Tibial artery (tissue), 4 donors: Measurements from ENCODE around the gene ARHGAP11A.
"Not testable (repeated sequence)": the region's sequence is repeated elsewhere in the genome, so short reads cannot be mapped to it uniquely, and the experiment has no call there.

Experiments
- DNase-seq, 2 donors: peaks; one replicate each; pipeline ENCODE4 v3.0.0-alpha.2; 2019
- H3K27ac ChIP-seq, 2 donors: fragments of 200-600 bp; sonication (generic) in 1 of 2; 1 replicate in 1 of 2; 2 replicates in 1 of 2; pipeline ENCODE4 v1.5.1; 2018 to 2019; ENCODE audit warnings: mild to moderate bottlenecking in 1 of 2
- H3K27me3 ChIP-seq, 2 donors: fragments of 200-600 bp; sonication (generic) in 1 of 2; one replicate each; pipeline versions ENCODE4 v1.5.1 to v1.6.0; 2016 to 2019
- H3K36me3 ChIP-seq, 3 donors: fragments of 200-600 bp; sonication (generic) in 2 of 3; one replicate each; pipeline ENCODE4 v1.5.1; 2016 to 2019; ENCODE audit warnings: mild to moderate bottlenecking in 2 of 3
- H3K4me1 ChIP-seq, 4 donors: fragments of 200-600 bp; sonication (generic) in 2 of 4; 1 replicate in 3 of 4; 2 replicates in 1 of 4; pipeline ENCODE4 v1.5.1; 2016 to 2019
- H3K4me3 ChIP-seq, 2 donors: fragments of 200-600 bp; sonication (generic) in 1 of 2; 1 replicate in 1 of 2; 2 replicates in 1 of 2; pipeline ENCODE4 v1.5.1; 2018 to 2019; ENCODE audit warnings: mild to moderate bottlenecking in 2 of 2
- H3K9me3 ChIP-seq, 3 donors: fragments of 200-600 bp; sonication (generic) in 1 of 3; one replicate each; pipeline ENCODE4 v1.5.1; 2016 to 2019
- CTCF ChIP-seq, 2 experiments: fragments of 200-600 bp in 1 of 2; fragments of 450-650 bp in 1 of 2; IDR thresholded peaks; one replicate each; pipeline ENCODE4 v1.5.1; 2017 to 2019; ENCODE audit warnings: antibody characterized with exemption in 2 of 2, mild to moderate bottlenecking in 1 of 2, moderate library complexity in 1 of 2
- intact Hi-C: fragments of 100-400 bp; cut with DNase I; formaldehyde crosslinking; loops from one replicate; pipeline ENCODE4 v1.15.0; 2023; ENCODE audit warnings: low total_unique reads

Gene ARHGAP11A, protein sequence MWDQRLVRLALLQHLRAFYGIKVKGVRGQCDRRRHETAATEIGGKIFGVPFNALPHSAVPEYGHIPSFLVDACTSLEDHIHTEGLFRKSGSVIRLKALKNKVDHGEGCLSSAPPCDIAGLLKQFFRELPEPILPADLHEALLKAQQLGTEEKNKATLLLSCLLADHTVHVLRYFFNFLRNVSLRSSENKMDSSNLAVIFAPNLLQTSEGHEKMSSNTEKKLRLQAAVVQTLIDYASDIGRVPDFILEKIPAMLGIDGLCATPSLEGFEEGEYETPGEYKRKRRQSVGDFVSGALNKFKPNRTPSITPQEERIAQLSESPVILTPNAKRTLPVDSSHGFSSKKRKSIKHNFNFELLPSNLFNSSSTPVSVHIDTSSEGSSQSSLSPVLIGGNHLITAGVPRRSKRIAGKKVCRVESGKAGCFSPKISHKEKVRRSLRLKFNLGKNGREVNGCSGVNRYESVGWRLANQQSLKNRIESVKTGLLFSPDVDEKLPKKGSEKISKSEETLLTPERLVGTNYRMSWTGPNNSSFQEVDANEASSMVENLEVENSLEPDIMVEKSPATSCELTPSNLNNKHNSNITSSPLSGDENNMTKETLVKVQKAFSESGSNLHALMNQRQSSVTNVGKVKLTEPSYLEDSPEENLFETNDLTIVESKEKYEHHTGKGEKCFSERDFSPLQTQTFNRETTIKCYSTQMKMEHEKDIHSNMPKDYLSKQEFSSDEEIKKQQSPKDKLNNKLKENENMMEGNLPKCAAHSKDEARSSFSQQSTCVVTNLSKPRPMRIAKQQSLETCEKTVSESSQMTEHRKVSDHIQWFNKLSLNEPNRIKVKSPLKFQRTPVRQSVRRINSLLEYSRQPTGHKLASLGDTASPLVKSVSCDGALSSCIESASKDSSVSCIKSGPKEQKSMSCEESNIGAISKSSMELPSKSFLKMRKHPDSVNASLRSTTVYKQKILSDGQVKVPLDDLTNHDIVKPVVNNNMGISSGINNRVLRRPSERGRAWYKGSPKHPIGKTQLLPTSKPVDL

DNA sequence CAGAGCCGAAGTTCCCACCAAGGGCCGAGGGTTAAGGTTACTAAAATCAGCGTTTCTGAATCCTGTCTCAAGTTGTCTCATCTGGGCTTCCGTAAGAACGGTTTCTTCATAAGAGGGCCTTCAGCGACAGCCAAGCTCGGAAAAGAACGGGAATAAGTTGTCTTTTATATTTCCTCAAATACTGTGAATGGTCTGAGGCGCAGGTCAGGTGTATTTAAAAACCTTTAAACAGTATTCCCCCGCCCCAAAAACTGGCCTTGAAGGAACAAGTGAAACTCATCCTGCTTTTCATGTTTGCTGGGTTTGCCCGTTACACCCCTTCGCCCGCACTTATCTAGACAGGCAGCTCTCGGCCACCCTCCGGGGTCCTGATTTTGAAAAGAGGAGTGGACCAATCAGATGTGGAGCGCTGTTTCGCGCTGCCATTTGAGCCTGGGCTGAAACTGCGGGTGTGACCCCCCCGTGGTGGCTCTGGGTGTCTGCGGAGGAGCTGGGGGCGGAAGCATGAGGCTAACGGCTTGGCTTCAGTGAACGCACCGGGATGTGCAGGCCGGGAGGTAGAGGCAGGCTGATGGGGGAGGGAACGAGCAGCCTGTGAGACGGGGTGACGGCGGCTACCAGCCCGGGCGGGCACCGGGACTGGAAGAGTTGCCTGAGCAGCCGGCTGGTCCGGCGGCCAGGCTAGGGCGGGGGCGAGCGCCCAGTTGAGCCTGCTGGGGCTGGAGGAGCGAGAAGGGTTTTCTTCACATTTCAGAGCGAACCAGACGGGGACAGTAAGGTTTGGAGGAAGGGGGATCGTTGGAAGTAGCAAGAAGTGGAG lies at the start of gene ARHGAP11A:
Gene ARHGAP11A (plus strand): TSS at position 454 of the 820 bp plus-strand sequence. CDS start 708 bp downstream, outside the sequence.
- H3K4me1 ChIP-seq, H3K36me3 ChIP-seq, intact Hi-C loops, H3K9me3 ChIP-seq, H3K27me3 ChIP-seq: not testable (repeated sequence)
- H3K27ac ChIP-seq = peak within 1 kb of the TSS; percentile 64 to 72
- DNase-seq = peak; percentile 74 to 84
- H3K4me3 ChIP-seq = peak within 1 kb of the TSS; percentile 52 to 57

- H3K27ac ChIP-seq, H3K9me3 ChIP-seq, DNase-seq, H3K4me1 ChIP-seq, H3K4me3 ChIP-seq, intact Hi-C loops, H3K36me3 ChIP-seq, H3K27me3 ChIP-seq: not testable (repeated sequence)
Measured at GRCh38 chr15:32568988-32569387, 46.3 kb upstream of the ARHGAP11A start.

- H3K4me1 ChIP-seq, H3K4me3 ChIP-seq, DNase-seq, H3K27me3 ChIP-seq, intact Hi-C loops, H3K36me3 ChIP-seq, H3K27ac ChIP-seq, H3K9me3 ChIP-seq: not testable (repeated sequence)
Measured at GRCh38 chr15:32578482-32578881, 36.8 kb upstream of the ARHGAP11A start.

GRCh38 chr15:32585844-32586243 lies 29.5 kb upstream of the ARHGAP11A start:
- intact Hi-C loops, H3K27me3 ChIP-seq, H3K36me3 ChIP-seq, H3K4me3 ChIP-seq, H3K27ac ChIP-seq, H3K4me1 ChIP-seq, DNase-seq, H3K9me3 ChIP-seq: not testable (repeated sequence)

GRCh38 chr15:32593151-32593550 lies 22.2 kb upstream of the ARHGAP11A start, which contains the start of gene GOLGA8N:
GOLGA8N (plus strand) TSS chr15:32593456.
- H3K27me3 ChIP-seq, H3K9me3 ChIP-seq, DNase-seq, H3K36me3 ChIP-seq, H3K4me3 ChIP-seq, H3K27ac ChIP-seq, H3K4me1 ChIP-seq, intact Hi-C loops: not testable (repeated sequence)

DNA sequence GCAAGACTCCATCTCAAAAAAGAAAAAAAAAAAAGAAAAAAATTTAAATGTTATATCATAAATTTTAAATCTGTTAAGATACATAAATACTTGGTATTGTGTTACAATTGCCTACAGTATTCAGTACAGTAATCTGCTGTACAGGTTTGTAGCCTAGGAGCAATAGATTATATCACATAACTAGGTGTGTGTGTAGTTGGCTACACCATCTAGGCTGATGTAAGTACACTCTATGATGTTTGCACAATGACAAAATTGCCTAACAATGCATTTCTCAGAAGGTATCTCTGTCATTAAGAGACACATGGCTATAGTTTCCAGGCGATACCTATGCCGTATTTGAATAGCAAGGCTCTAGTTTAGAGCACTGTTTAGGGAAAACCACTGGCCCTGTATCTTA lies 5.8 kb upstream of the ARHGAP11A start:
- intact Hi-C loops, H3K4me3 ChIP-seq, H3K4me1 ChIP-seq, H3K9me3 ChIP-seq, H3K36me3 ChIP-seq, H3K27me3 ChIP-seq, H3K27ac ChIP-seq, DNase-seq: not testable (repeated sequence)

DNA sequence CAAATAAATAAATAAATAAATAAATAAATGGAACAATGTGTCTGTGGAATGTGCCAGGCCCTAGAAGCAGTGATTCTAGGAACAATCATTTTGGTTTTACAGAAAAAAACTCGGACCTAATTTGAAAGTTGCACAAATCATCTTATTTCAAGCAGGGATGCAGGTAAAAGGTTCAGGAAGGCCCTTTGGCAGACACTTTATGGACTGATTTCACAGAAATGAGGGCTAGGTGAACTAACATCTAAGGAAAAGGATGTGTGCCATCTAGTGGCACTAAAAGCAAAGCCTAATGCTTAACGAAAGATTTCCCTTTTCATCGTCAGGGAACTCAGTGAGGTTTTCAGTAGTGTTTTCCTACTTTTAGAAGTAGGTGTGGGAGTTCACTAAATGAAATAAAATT lies 4.6 kb upstream of the ARHGAP11A start:
- H3K4me1 ChIP-seq, H3K4me3 ChIP-seq, H3K9me3 ChIP-seq, H3K36me3 ChIP-seq, H3K27me3 ChIP-seq, DNase-seq, H3K27ac ChIP-seq, intact Hi-C loops: not testable (repeated sequence)
- peak in 1 of 2 experiments; percentile 21 for TF ChIP-seq CTCF (IDR thresholded peaks at IDR 0.05)

GRCh38 chr15:32614712-32615050 lies 623 bp upstream of the ARHGAP11A start:
- H3K36me3 ChIP-seq, H3K9me3 ChIP-seq, H3K4me1 ChIP-seq, DNase-seq, H3K27me3 ChIP-seq, intact Hi-C loops: not testable (repeated sequence)
- H3K27ac ChIP-seq = peak overlapping the region; percentile 64 to 72
- peak overlapping the region; percentile 52 to 57 for H3K4me3 ChIP-seq

DNA sequence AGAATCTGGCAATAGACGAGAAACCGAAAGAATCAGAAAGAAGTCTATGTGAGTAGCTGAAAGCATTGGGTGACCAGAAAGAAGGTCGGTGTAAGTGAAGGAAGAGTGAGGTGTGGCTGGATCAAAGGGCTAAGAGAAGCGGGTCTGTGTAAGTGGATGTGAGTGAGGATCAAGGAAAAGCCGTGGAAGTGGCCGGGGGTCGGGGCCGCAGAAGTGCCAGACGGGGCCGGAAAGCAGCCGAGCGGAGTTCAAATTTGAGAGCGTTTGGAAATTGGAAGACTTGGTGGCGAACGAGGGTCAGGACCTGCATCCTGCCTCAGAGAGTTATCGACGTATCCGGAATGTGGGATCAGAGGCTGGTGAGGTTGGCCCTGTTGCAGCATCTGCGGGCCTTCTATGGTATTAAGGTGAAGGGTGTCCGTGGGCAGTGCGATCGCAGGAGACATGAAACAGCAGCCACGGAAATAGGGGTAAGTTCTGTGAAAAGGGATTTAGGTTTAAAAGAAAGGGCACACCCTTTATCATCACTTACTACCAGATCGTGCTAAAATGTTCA lies 645 bp downstream of the ARHGAP11A start:
- DNase-seq, H3K4me1 ChIP-seq, H3K27me3 ChIP-seq, H3K36me3 ChIP-seq, H3K9me3 ChIP-seq, intact Hi-C loops: not testable (repeated sequence)
- H3K27ac ChIP-seq = peak overlapping the region in 1 of 2 donors; percentile 64
- peak overlapping the region; percentile 52 to 57 for H3K4me3 ChIP-seq
